Skeletal muscle tissue (tissue), 4 donors: ENCODE measurements around the gene ACER1. TPM values are rescaled to one million over a fixed set of nuclear protein-coding genes. Genes with fewer than 3 reads are reported as not detected.
"Not testable (repeated sequence)": the region's sequence is repeated elsewhere in the genome, so short reads cannot be mapped to it uniquely, and the experiment has no call there.

Experiments used
- H3K27ac ChIP-seq: one replicate; pipeline ENCODE4 v1.7.0; 2013; ENCODE audit warnings: mild to moderate bottlenecking, low read depth, low read length, inconsistent platforms
- H3K27me3 ChIP-seq, 3 donors: one replicate each; pipeline ENCODE4 v1.7.0; 2013; ENCODE audit warnings: low read length in 3 of 3; ENCODE audit not compliant: control insufficient read depth in 3 of 3, insufficient read depth in 3 of 3
- H3K36me3 ChIP-seq, 3 donors: one replicate each; pipeline ENCODE4 v1.7.0; 2013; ENCODE audit warnings: low read length in 3 of 3; ENCODE audit not compliant: control insufficient read depth in 3 of 3, insufficient read depth in 3 of 3
- H3K4me1 ChIP-seq, 3 donors: one replicate each; pipeline ENCODE4 v1.7.0; 2013; ENCODE audit warnings: low read length in 3 of 3, mild to moderate bottlenecking in 3 of 3; ENCODE audit not compliant: control insufficient read depth in 3 of 3, insufficient read depth in 3 of 3
- H3K4me3 ChIP-seq, 3 donors: one replicate each; pipeline ENCODE4 v1.7.0; 2013; ENCODE audit warnings: low read length in 3 of 3
- H3K9ac ChIP-seq, 3 donors: one replicate each; pipeline ENCODE4 v1.7.0; 2013; ENCODE audit warnings: low read length in 3 of 3, mild to moderate bottlenecking in 3 of 3, moderate library complexity in 2 of 3, low read depth in 1 of 3
- H3K9me3 ChIP-seq, 3 donors: one replicate each; pipeline ENCODE4 v1.7.0; 2013; ENCODE audit warnings: low read length in 3 of 3; ENCODE audit not compliant: control insufficient read depth in 3 of 3
- total RNA-seq: library from RNA; depleted of rRNA; stranded (reverse); fragments of >200 nt; gene quantifications from one replicate; pipeline ENCODE4 v1.2.3, GENCODE V29; 2014
- donor health status: Osteomylitis.

Gene ACER1
- total RNA-seq, 1 donor from 2014 or later = 0.52 TPM

DNA sequence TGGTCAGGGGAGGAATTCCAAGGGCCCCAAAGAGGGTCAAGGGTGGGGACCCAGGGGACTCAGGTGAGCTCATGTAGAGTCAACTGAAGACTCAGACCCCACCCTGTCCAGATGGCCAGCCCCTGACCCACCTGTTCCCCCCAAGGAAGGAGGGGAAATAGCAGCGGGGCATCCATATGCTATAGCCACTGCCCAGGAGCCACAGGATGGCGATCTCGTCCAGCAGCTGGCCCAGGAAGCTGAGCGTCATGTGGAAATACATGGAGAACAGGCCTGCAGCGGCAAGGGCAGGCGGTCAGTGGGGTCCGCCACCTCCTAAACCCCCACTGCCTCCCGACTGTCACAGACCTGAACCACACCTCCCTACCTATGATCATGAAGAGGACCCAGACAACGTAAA is 21.4 kb downstream of the ACER1 start:
- Histone ChIP-seq H3K4me3 (no peak overlapping the region), H3K27me3 (peaks cover 0 to 13% (median 7%) of the 10 kb centered on the region in 3 donors), H3K9me3 (peaks cover 0 to 4% (median 3%) of the 10 kb centered on the region in 3 donors), H3K9ac (no peak overlapping the region), H3K36me3 (no peaks in the 10 kb centered on the region), H3K4me1 (no peaks in the 10 kb centered on the region), H3K27ac (no peak overlapping the region)

DNA sequence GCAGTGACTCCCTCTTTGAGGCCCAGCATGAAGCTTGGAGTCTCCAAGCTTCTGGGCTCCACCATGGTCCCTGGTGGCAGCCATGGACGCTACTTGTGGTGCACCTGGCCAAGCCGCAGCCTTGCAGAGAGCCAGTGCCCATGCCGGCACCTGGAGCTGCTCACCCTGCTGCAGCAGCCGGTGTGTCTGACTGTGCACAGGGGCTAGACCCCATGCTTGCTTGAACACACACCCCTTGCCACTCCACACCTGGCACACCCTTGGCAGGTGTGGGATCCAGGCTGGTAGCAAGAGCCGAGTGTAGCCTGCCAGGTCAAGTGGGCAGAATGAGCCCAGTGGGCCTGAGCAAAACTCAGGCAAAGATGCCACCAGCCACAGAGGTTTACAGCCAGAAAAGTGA is 35.0 kb downstream of the ACER1 start:
- Histone ChIP-seq H3K27me3 (peaks cover 0 to 5% (median 3%) of the 10 kb centered on the region in 3 donors), H3K27ac (no peak overlapping the region), H3K4me3 (no peak overlapping the region), H3K9ac (no peak overlapping the region), H3K4me1 (no peaks in the 10 kb centered on the region), H3K9me3 (no peaks in the 10 kb centered on the region), H3K36me3 (no peaks in the 10 kb centered on the region)

DNA sequence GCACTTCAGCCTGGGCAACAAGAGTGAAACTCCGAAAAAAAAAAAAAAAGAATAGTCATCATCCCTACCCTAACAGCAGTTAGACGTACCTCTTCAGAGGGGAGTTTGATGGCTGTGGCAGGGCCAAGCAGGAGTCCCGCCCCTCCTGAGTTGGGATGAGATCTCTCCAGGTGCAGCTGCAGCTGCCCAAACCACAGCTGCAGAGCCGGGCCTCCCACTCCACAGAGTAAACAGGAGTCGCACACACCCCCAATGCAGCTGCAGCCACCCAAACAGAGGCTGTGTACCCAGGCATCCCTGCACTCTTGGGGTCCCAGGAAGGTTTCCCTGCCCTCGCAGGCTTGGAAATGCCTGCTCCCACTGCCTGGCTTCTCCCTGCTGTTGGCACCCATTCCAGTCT is 36.2 kb downstream of the ACER1 start:
- H3K4me1 ChIP-seq = no peaks in the 10 kb centered on the region
- peaks cover 0 to 4% (median 3%) of the 10 kb centered on the region in 3 donors for H3K27me3 ChIP-seq
- H3K9me3 ChIP-seq = peaks cover under 1 to 8% (median 3%) of the 10 kb centered on the region in 3 donors
- H3K27ac ChIP-seq = no peak overlapping the region
- H3K36me3 ChIP-seq = no peaks in the 10 kb centered on the region
- H3K4me3 ChIP-seq = no peak overlapping the region
- no peak overlapping the region for H3K9ac ChIP-seq

DNA sequence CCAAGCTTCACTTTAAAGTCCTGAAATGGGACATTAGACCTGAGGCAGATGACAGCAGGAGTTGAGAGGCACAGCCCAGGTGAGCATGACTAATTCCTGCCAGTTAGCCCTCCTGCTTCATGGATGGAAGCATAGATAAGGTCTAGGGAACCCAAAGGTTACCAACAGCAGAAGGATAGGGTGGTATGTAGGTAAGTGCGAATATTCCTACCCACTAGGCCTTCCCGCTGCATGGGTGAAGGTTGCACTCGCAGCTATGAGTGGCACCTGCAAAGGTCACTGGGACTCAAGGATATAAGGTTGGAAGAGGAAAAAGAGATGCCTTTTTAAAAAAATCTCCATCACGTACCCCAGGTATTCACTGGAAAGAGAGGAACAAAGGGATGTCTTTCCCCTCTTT is 41.4 kb downstream of the ACER1 start:
- Histone ChIP-seq H3K27ac (no peak overlapping the region), H3K36me3 (no peaks in the 10 kb centered on the region), H3K9me3 (peaks cover 19 to 20% (median 19%) of the 10 kb centered on the region in 3 donors), H3K4me3 (peak overlapping the region in 2 of 3 donors; percentile 17 to 45), H3K27me3 (no peaks in the 10 kb centered on the region), H3K4me1 (no peaks in the 10 kb centered on the region), H3K9ac (no peak overlapping the region)

DNA sequence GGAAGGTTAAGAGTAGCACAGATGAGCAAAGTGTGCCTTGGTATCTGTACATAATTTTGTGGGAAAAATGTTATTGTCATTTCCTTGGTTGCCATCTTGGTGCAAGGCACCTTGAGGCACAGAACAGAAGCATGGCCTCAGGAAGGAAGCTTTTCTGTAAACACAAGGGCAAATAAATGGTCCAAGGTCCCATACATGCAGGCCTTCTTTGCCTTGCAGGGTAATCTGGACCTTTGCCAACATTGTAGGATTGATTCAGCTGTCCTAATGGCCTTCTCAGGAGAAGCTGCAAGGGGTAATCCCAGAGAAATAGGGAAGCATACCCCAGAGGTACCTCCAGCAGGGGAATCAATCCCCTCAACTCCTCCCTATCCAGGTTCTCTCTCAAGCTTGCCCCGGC is 44.7 kb downstream of the ACER1 start:
- H3K4me1 ChIP-seq = no peaks in the 10 kb centered on the region
- H3K9ac ChIP-seq = no peak overlapping the region
- no peak overlapping the region for H3K4me3 ChIP-seq
- H3K36me3 ChIP-seq = no peaks in the 10 kb centered on the region
- H3K27me3 ChIP-seq = no peaks in the 10 kb centered on the region
- peaks cover 23 to 27% (median 25%) of the 10 kb centered on the region in 3 donors for H3K9me3 ChIP-seq
- H3K27ac ChIP-seq = no peak overlapping the region

DNA sequence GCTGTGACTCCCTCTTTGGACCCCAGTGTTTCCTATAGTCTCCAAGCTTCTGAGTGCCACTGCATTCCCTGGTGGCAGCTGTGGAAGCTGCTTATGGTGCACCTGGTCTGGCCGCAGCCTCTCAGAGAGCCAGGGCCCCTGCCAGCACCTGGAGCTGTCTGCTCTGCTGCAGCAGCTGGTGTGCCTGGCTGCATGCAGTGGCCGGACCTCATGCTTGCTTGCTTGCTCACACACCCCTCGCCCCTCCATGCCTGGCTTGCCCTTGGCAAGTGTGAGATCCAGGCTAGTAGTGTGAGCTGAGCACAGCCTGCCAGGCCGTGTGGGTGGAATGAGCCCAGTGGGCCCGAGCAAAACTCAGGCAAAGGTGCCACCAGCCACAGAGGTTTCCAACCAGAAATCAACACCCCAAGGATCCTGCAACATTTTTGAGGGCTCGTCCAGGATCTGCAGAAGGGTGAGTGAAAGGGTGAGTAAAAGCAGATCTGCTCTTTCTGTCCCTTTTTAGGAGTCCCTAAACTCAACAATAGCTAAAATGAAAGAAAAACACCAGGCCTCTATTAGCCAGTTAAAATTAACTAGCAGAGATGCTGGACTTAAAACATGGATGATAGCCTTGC is 46.0 kb downstream of the ACER1 start:
- Histone ChIP-seq H3K27ac (no peak overlapping the region), H3K27me3 (no peaks in the 10 kb centered on the region), H3K4me3 (no peak overlapping the region), H3K4me1 (no peaks in the 10 kb centered on the region), H3K9me3 (peaks cover 19 to 24% (median 23%) of the 10 kb centered on the region in 3 donors), H3K36me3 (no peaks in the 10 kb centered on the region), H3K9ac (no peak overlapping the region)

DNA sequence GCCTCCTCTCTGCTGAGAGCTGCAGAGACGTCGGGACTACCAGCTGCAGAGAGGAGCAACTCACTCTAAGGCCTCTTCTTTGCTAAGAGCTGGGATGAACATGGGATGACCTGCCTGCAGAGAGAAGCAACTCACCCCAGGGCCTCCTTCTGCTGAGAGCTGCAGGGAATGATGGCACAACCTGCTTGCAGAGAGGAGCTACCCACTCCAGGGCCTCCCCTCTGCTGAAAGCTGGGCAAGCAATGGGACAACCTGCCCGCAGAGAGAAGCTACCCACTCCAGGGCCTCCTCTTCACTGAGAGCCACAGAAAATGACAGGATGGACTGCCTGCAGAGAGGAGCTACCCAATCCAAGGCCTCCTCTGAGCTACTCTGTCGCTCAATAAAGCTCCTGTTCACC is 46.7 kb downstream of the ACER1 start:
- peak overlapping the region in 1 of 3 donors; percentile 38 for H3K4me3 ChIP-seq
- peaks cover 12 to 18% (median 17%) of the 10 kb centered on the region in 3 donors for H3K9me3 ChIP-seq
- no peaks in the 10 kb centered on the region for H3K4me1 ChIP-seq
- H3K27ac ChIP-seq = no peak overlapping the region
- no peaks in the 10 kb centered on the region for H3K36me3 ChIP-seq
- H3K27me3 ChIP-seq = no peaks in the 10 kb centered on the region
- H3K9ac ChIP-seq = no peak overlapping the region

DNA sequence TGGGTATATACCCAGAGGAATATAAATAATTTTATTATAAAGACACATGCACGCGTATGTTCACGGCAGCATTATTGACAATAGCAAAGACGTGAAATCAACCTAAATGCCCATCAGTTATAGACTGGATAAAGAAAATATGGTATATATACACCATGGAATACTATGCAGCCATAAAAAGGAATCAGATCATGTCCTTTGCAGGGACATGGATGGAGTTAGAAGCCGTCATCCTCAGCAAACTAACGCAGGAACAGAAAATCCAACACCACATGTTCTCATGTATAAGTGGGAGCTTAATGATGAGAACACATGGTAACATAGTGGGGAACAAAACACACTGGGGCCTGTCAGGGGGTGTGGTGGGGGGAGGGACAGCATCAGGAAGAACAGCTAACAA is 51.0 kb downstream of the ACER1 start:
- H3K4me3 ChIP-seq, H3K9ac ChIP-seq, H3K27ac ChIP-seq, H3K36me3 ChIP-seq, H3K9me3 ChIP-seq, H3K27me3 ChIP-seq: not testable (repeated sequence)
- H3K4me1 ChIP-seq = peaks cover 18 to 21% (median 19%) of the 10 kb centered on the region in 3 donors

DNA sequence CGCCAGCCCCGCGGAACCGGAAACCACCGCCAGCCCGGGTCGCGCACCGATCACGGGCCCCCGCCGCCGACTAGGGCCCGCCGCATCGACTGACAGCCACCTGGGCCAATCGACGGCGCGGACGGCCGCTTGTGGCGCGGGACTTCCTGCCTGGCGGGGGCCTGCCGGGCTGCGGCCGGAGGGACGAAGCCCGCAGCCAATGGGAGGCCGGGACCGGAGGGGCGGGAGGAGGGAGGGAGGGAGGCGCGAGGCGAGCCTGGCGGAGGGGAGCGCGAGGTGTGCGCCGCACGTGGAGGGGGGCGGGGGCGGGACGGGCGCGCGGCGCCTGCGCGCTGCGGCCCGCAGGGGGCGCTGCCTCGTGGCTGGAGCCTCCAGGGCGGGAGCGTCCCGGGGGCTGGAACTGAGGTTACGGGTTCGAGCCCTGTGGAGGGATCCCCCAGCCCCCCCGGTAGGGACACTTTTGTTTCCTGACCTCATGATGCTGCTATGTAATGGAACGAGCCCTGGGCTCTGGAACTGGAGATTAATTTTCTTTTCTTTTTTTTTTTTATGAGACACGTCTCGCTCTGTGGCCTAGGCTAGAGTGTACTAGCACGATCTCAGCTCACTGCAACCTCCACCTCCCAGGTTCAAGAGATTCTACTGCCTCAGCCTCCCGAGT is 53.4 kb downstream of the ACER1 start, which contains the start of gene MLLT1:
Gene MLLT1, minus strand, starts transcription at position 45 of the 661 bp plus-strand sequence. CDS start 191 bp downstream, outside the sequence.
- no peaks in the 10 kb centered on the region for H3K9me3 ChIP-seq
- H3K27ac ChIP-seq = peak within 1 kb of the TSS; percentile 73
- H3K4me1 ChIP-seq = peaks cover 41 to 43% (median 42%) of the 10 kb centered on the region in 3 donors
- H3K36me3 ChIP-seq = peaks cover 0 to 4% (median 0%) of the 10 kb centered on the region in 3 donors
- H3K27me3 ChIP-seq = no peaks in the 10 kb centered on the region
- peak within 1 kb of the TSS; percentile 76 to 79 (median 78) for H3K4me3 ChIP-seq
- peak within 1 kb of the TSS; percentile 77 to 89 (median 88) for H3K9ac ChIP-seq

DNA sequence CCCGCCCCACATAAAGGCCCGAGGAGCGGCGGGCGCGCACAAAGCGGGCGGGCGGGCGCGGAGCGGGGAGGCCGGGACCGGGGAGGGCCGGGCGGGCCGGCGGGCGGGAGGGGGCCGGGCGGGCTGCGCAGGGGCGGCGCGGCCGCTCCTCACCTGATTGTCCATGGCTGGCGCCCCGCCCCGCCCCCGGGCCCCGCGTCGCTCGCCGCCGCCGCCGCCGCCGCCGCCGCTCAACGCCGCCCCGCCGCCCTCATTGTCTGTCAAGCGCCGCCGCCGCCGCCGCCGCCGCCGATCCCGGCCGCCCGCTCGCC is 53.8 kb downstream of the ACER1 start:
- Histone ChIP-seq H3K27me3 (no peaks in the 10 kb centered on the region), H3K9ac (peak overlapping the region in 2 of 3 donors; percentile 77 to 89), H3K36me3 (peaks cover 0 to 4% (median 0%) of the 10 kb centered on the region in 3 donors), H3K4me3 (peak overlapping the region; percentile 76 to 79 (median 78)), H3K27ac (peak overlapping the region; percentile 73), H3K9me3 (no peaks in the 10 kb centered on the region), H3K4me1 (peaks cover 46 to 48% (median 46%) of the 10 kb centered on the region in 3 donors)
